Measurements from ENCODE around the gene PHACTR3. TPM values are rescaled to one million over a fixed set of nuclear protein-coding genes. Genes with fewer than 3 reads are reported as not detected.

The PHACTR3 gene
- total RNA-seq, 2 donors from 2014 or later = not detected

GRCh38 chr20:59663513-59664060, 59.2 kb downstream of the PHACTR3 start:
- H3K27ac ChIP-seq = no peak overlapping the region
- no peak for TF ChIP-seq CTCF (IDR thresholded peaks at IDR 0.05)
- no peaks in the 10 kb centered on the region for H3K27me3 ChIP-seq (replicated peaks; ENCODE audit: insufficient read depth)
- H3K4me1 ChIP-seq (ENCODE audit: control insufficient read depth in 1 of 2, low read depth in 2 of 2) = no peaks in the 10 kb centered on the region
- ATAC-seq (ENCODE audit: insufficient number of reproducible peaks, low FRiP score, low read depth) (no peak), DNase-seq (ENCODE audit: low spot score) (no peak)
- peaks cover 3% of the 10 kb centered on the region for H3K9me3 ChIP-seq
- no peak overlapping the region for H3K4me3 ChIP-seq
- no peaks in the 10 kb centered on the region for H3K36me3 ChIP-seq

- no peak overlapping the region for H3K4me3 ChIP-seq
- no peaks in the 10 kb centered on the region for H3K36me3 ChIP-seq
- ATAC-seq (ENCODE audit: insufficient number of reproducible peaks, low FRiP score, low read depth) (no peak), DNase-seq (ENCODE audit: low spot score) (no peak)
- no peaks in the 10 kb centered on the region for H3K9me3 ChIP-seq
- no peaks in the 10 kb centered on the region for H3K4me1 ChIP-seq (ENCODE audit: control insufficient read depth in 1 of 2, low read depth in 2 of 2)
- no peak overlapping the region for H3K27ac ChIP-seq
- no peaks in the 10 kb centered on the region for H3K27me3 ChIP-seq (replicated peaks; ENCODE audit: insufficient read depth)
- TF ChIP-seq CTCF (IDR thresholded peaks at IDR 0.05) = no peak
Measured at GRCh38 chr20:59664421-59664941, 60.1 kb downstream of the PHACTR3 start.

- H3K27ac ChIP-seq = no peak overlapping the region
- H3K4me1 ChIP-seq (ENCODE audit: control insufficient read depth in 1 of 2, low read depth in 2 of 2) = no peaks in the 10 kb centered on the region
- no peak for TF ChIP-seq CTCF (IDR thresholded peaks at IDR 0.05)
- no peak for DNase-seq (ENCODE audit: low spot score)
- H3K27me3 ChIP-seq (replicated peaks; ENCODE audit: insufficient read depth) = no peaks in the 10 kb centered on the region
- ATAC-seq (ENCODE audit: insufficient number of reproducible peaks, low FRiP score, low read depth) = no peak
- no peaks in the 10 kb centered on the region for H3K36me3 ChIP-seq
- no peaks in the 10 kb centered on the region for H3K9me3 ChIP-seq
- no peak overlapping the region for H3K4me3 ChIP-seq
Measured at GRCh38 chr20:59665656-59666555, 61.6 kb downstream of the PHACTR3 start.

GRCh38 chr20:59666586-59666985, 62.2 kb downstream of the PHACTR3 start:
- Histone ChIP-seq H3K4me3 (no peak overlapping the region), H3K4me1 (ENCODE audit: control insufficient read depth in 1 of 2, low read depth in 2 of 2) (no peaks in the 10 kb centered on the region), H3K9me3 (no peaks in the 10 kb centered on the region), H3K27ac (no peak overlapping the region), H3K27me3 (replicated peaks; ENCODE audit: insufficient read depth) (no peaks in the 10 kb centered on the region), H3K36me3 (no peaks in the 10 kb centered on the region)
- DNase-seq (ENCODE audit: low spot score) = no peak
- TF ChIP-seq CTCF (IDR thresholded peaks at IDR 0.05) = no peak
- ATAC-seq (ENCODE audit: insufficient number of reproducible peaks, low FRiP score, low read depth) = no peak

GRCh38 chr20:59667131-59667530, 62.8 kb downstream of the PHACTR3 start:
- Histone ChIP-seq H3K27me3 (replicated peaks; ENCODE audit: insufficient read depth) (no peaks in the 10 kb centered on the region), H3K9me3 (no peaks in the 10 kb centered on the region), H3K4me1 (ENCODE audit: control insufficient read depth in 1 of 2, low read depth in 2 of 2) (no peaks in the 10 kb centered on the region), H3K27ac (no peak overlapping the region), H3K36me3 (no peaks in the 10 kb centered on the region), H3K4me3 (no peak overlapping the region)
- ATAC-seq (ENCODE audit: insufficient number of reproducible peaks, low FRiP score, low read depth) (no peak), DNase-seq (ENCODE audit: low spot score) (no peak)
- TF ChIP-seq CTCF (IDR thresholded peaks at IDR 0.05) = no peak
